SU-DHL-6 (cell line): ENCODE data around the gene FOXA2.

ENCODE experiments used
- H2AFZ ChIP-seq: fragments of 200-600 bp; sonication (generic); 2 replicates; pipeline ENCODE4 v1.6.1; 2014; ENCODE audit warnings: low read depth, mild to moderate bottlenecking, moderate library complexity, mixed read lengths, antibody characterized with exemption, low read length; ENCODE audit not compliant: severe bottlenecking
- H3F3A ChIP-seq: fragments of 200-600 bp; shearing (Covaris generic); 2 replicates; pipeline ENCODE4 v1.6.0; 2016; ENCODE audit warnings: antibody characterized with exemption, mild to moderate bottlenecking; ENCODE audit not compliant: insufficient read depth
- H3K27ac ChIP-seq: fragments of 200-600 bp; sonication (generic); 2 replicates; pipeline ENCODE4 v1.5.1; 2016; ENCODE audit warnings: low read depth, mild to moderate bottlenecking, low read length, moderate library complexity, mixed read lengths
- H3K27me3 ChIP-seq: fragments of 200-600 bp; sonication (generic), shearing (Covaris generic); 2 replicates; pipeline ENCODE4 v1.6.0; 2014; ENCODE audit warnings: mild to moderate bottlenecking, low read length
- H3K36me3 ChIP-seq: fragments of 200-600 bp; sonication (generic); 2 replicates; pipeline ENCODE4 v1.6.1; 2014; ENCODE audit warnings: mild to moderate bottlenecking, low read length, mixed read lengths
- H3K4me2 ChIP-seq: fragments of 300-600, 200-600 bp; shearing (Covaris generic), sonication (generic); 2 replicates; pipeline ENCODE4 v1.6.0; 2014; ENCODE audit warnings: low read length, low read depth, mild to moderate bottlenecking; ENCODE audit not compliant: poor library complexity, severe bottlenecking
- H3K4me3 ChIP-seq: fragments of 200-600 bp; sonication (generic); 2 replicates; pipeline ENCODE4 v1.5.1; 2014; ENCODE audit warnings: antibody characterized with exemption, low read length, mild to moderate bottlenecking, mixed read lengths; ENCODE audit not compliant: insufficient read depth, poor library complexity, severe bottlenecking
- H3K79me2 ChIP-seq: fragments of 200-600 bp; sonication (generic); 2 replicates; pipeline ENCODE4 v1.6.1; 2014; ENCODE audit warnings: mild to moderate bottlenecking, low read length, moderate library complexity; ENCODE audit not compliant: insufficient read depth
- H3K9ac ChIP-seq: fragments of 200-600 bp; sonication (generic); 2 replicates; pipeline ENCODE4 v1.7.0; 2014; ENCODE audit warnings: mild to moderate bottlenecking, low read length
- H3K9me2 ChIP-seq: fragments of 200-600 bp; sonication (generic); replicated peaks from 2 replicates; pipeline ENCODE4 v1.6.1; 2014; ENCODE audit warnings: low read length; ENCODE audit not compliant: insufficient read depth
- H3K9me3 ChIP-seq: fragments of 200-600 bp; sonication (generic); 2 replicates; pipeline ENCODE4 v1.6.1; 2014; ENCODE audit warnings: low read length, mixed read lengths; ENCODE audit not compliant: insufficient read depth
- H4K20me1 ChIP-seq: fragments of 200-600 bp; sonication (generic); 2 replicates; pipeline ENCODE4 v1.6.1; 2014; ENCODE audit warnings: low read depth, mild to moderate bottlenecking, antibody characterized with exemption, low read length, moderate library complexity, mixed read lengths
- EZH2phosphoT487 ChIP-seq: fragments of 200-600 bp; sonication (generic), shearing (Covaris generic); conservative IDR thresholded peaks from 2 replicates; pipeline ENCODE4 v1.6.1; 2018; ENCODE audit warnings: mild to moderate bottlenecking, antibody characterized with exemption, low read length, moderate library complexity, mixed read lengths
- TF ChIP-seq, protein P1 (sequence below): fragments of 200-600 bp; sonication (generic); IDR thresholded peaks from one replicate; pipeline ENCODE4 v1.5.1; 2017; ENCODE audit warnings: antibody characterized with exemption, mild to moderate bottlenecking, low read length, moderate library complexity; ENCODE audit not compliant: insufficient read depth, poor library complexity, severe bottlenecking

FOXA2 gene

DNA sequence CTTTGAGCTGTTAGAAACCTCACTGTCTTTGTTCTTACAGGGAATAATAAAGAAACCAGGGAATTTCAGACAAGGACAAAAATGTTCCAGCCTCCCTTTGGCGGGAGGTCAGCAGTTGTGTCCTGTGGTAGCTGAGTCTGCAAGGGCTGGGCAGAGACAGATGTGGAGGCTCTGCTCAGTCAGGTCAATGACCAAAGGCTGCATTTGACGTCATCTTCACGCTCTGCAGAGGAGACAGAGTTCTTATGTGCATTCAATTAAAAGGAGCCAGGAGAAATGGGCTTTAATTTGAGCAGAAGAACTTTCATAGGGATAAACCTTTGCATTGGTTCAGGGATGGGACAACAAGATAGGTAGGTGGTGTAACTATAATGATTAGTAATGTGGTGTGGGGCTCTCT is 45.1 kb upstream of the FOXA2 start:
- no peak for TF ChIP-seq EZH2phosphoT487
- TF ChIP-seq, protein P1, sequence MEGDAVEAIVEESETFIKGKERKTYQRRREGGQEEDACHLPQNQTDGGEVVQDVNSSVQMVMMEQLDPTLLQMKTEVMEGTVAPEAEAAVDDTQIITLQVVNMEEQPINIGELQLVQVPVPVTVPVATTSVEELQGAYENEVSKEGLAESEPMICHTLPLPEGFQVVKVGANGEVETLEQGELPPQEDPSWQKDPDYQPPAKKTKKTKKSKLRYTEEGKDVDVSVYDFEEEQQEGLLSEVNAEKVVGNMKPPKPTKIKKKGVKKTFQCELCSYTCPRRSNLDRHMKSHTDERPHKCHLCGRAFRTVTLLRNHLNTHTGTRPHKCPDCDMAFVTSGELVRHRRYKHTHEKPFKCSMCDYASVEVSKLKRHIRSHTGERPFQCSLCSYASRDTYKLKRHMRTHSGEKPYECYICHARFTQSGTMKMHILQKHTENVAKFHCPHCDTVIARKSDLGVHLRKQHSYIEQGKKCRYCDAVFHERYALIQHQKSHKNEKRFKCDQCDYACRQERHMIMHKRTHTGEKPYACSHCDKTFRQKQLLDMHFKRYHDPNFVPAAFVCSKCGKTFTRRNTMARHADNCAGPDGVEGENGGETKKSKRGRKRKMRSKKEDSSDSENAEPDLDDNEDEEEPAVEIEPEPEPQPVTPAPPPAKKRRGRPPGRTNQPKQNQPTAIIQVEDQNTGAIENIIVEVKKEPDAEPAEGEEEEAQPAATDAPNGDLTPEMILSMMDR = no peak
- no peak overlapping the region for H3K4me3 ChIP-seq
- no peak overlapping the region for H3K9ac ChIP-seq
- no peak overlapping the region for H2AFZ ChIP-seq
- H3K27ac ChIP-seq = no peak overlapping the region
- H3F3A ChIP-seq = no peaks in the 10 kb centered on the region
- H3K36me3 ChIP-seq = no peaks in the 10 kb centered on the region
- no peaks in the 10 kb centered on the region for H4K20me1 ChIP-seq
- H3K9me3 ChIP-seq = no peaks in the 10 kb centered on the region
- no peaks in the 10 kb centered on the region for H3K27me3 ChIP-seq
- no peaks in the 10 kb centered on the region for H3K9me2 ChIP-seq
- no peaks in the 10 kb centered on the region for H3K79me2 ChIP-seq
- H3K4me2 ChIP-seq = no peak overlapping the region

DNA sequence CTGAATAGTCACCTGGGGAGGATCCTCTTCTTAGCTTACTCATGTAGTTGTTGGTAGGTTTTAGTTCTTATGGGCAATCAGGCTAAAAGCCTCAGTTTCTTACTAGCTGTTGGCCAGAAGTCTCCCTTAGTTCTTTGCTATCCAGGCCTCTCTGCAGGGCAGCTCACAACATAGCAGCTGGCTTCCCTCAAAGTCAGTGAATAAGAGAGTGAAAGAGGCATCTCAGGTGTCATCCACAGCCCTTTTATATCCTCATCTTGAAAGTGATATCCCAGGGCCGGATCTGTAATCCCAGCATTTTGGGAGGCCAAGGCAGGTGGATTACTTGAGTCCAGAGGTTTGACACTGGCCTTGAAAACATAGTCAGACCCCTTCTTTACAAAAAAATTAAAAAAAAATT is 42.1 kb upstream of the FOXA2 start:
- TF ChIP-seq EZH2phosphoT487 = no peak
- TF ChIP-seq, protein P1 = no peak
- Histone ChIP-seq H3K4me3 (no peak overlapping the region), H2AFZ (no peak overlapping the region), H3K27me3 (no peaks in the 10 kb centered on the region), H3K4me2 (no peak overlapping the region), H4K20me1 (no peaks in the 10 kb centered on the region), H3K79me2 (no peaks in the 10 kb centered on the region), H3K9me3 (no peaks in the 10 kb centered on the region), H3K9ac (no peak overlapping the region), H3K36me3 (no peaks in the 10 kb centered on the region), H3F3A (no peaks in the 10 kb centered on the region), H3K27ac (no peak overlapping the region), H3K9me2 (no peaks in the 10 kb centered on the region)

DNA sequence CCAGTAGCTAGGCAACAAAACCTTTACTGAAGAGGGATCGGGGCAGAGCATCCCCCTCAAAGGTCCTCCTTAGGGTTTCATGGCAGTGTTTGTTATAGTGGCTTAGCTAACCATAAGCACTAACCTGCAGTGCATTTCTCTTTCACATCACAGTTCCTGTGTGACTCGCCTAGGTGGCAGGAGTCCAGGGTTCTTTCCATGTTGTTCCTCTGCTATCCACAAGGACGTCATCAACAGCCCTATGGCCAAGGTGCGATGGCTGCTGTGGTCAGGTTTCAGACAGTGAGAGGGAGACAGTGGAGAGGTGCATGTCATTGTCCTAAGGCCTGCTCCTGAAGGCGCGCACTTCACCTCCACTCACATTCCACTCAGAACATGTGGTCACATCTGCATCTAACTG is 38.8 kb upstream of the FOXA2 start:
- Histone ChIP-seq H3K27ac (no peak overlapping the region), H3K9ac (no peak overlapping the region), H2AFZ (no peak overlapping the region), H3F3A (no peaks in the 10 kb centered on the region), H4K20me1 (no peaks in the 10 kb centered on the region), H3K9me2 (no peaks in the 10 kb centered on the region), H3K36me3 (no peaks in the 10 kb centered on the region), H3K4me3 (no peak overlapping the region), H3K27me3 (no peaks in the 10 kb centered on the region), H3K79me2 (no peaks in the 10 kb centered on the region), H3K4me2 (no peak overlapping the region), H3K9me3 (no peaks in the 10 kb centered on the region)
- TF ChIP-seq, protein P1 = no peak
- no peak for TF ChIP-seq EZH2phosphoT487
